GM18907 (cell line): ENCODE data around the gene MAGI2.

ENCODE experiments used
- ATAC-seq: cut with Tn5 transposase; IDR thresholded peaks from one replicate; pipeline ENCODE4 v1.9.1; 2021; ENCODE audit warnings: mild to moderate bottlenecking, moderate library complexity; ENCODE audit not compliant: unreplicated experiment

MAGI2 gene

GRCh38 chr7:78686189-78686588 is 767.3 kb downstream of the MAGI2 start:
- no peak for ATAC-seq

DNA sequence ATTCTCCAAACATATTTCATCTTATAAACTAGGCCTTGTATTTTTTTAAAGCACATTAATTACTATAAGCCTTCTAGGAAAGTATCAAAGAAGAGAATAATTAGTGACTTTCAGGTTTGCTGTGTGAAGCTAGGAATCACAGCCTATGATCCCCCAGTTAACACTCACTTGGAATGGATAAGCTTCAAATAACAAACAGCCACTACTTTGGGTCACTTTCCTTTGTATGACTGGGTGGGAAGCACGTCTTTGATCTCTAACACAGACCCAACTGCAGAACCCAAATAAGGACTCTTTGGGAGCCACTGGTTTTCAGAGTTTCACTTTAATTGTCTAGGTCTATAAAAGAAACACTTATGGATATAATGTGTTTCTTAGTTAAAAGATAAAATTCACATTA is 769.3 kb downstream of the MAGI2 start:
- ATAC-seq = no peak

- no peak for ATAC-seq
Observed at GRCh38 chr7:78683566-78683965, 769.9 kb downstream of the MAGI2 start.

DNA sequence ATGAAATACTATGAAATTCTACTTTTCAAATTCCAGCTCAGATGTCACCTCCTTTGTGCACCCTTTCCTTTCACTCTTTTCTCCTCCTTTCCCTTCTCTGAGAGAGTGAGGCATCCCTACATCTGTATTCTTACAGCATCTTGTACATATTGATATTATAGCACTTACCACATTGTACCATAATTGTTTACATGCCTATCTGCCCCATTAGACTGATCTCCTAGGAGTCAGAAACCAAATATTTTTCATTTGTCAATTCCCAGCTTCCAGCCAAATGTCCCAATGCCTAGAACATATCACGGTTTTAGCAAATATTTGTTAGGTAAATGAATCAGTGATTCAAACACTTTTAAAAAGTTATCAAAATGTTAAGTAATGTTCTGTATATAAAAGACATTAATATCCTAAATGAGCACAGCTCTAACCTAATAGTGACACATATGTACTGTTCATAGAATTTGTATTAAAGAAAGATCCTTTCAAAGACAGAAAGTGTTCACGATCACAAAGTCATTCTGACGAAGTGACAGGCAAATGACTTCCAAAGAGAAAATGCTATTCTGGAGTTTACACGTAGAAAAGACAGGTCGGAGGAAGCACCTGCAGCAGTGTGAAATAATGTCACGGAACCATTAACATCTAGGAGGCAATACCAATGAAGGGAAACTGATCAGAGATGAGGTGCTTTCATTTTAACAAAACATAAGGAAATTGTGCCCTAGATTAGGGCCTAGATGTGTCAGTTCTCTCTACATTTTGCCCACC is 774.2 kb downstream of the MAGI2 start:
- ATAC-seq = no peak

GRCh38 chr7:78677391-78677790 is 776.1 kb downstream of the MAGI2 start:
- no peak for ATAC-seq

- ATAC-seq = no peak
Observed at GRCh38 chr7:78675511-78675910, 778.0 kb downstream of the MAGI2 start.

DNA sequence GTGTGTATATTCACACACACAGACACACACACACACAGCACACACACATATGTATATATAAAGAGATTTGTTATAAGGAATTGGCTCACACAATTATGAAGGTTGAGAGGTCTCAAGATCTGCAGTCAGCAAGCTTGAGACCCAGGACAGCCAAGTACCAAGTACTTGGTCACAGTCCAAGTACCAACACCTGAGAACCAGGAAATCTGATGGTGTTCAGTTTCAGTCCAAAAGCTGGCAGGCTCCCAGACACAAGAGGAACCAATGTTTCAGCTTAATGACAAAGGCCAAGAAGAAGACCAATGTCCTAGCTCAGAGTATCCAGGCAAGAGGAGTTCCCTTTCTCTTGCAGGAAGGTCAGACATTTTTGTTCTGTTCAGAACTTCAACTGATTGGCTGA is 780.2 kb downstream of the MAGI2 start:
- ATAC-seq = no peak

- no peak for ATAC-seq
Observed at GRCh38 chr7:78662939-78663338, 790.5 kb downstream of the MAGI2 start.

DNA sequence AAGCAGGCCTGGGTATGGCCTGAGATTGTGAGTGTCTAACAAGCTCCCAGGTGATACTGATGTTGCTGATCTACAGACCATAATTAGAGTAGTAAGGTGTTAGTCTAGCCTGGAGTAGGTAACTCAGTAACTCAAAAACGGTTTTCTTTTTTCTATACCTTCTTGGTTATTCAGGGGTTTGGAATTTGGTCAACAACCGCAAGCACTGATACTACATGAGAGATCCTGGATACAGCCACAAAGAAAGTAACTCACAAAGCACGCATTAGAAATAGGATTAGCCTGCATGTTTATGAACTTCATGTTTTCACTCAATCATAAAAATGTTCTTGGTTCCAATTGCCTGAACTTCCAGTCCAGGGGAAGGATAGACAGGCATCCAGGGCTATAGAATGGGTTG is 803.5 kb downstream of the MAGI2 start:
- no peak for ATAC-seq

DNA sequence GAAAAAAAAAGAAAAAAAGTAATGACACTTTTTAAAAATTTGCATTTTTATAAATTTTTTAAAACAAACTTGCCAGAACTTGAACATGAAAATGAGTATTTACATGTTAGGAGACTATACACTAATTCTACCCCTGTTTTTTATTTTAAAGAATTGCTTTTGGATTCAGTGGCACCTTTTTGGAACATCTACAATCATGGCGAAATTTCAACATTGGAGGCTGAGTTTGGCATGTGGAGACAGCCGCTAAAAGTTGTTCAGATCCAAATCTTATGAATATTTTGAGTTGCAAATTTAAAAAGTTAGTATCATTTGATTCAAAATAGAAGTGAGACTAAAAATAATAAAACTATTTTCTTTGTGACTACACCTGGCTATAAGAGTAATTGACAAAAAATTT is 804.2 kb downstream of the MAGI2 start:
- ATAC-seq = no peak

- ATAC-seq = no peak
Observed at GRCh38 chr7:78642751-78643150, 810.7 kb downstream of the MAGI2 start.

- ATAC-seq = no peak
Observed at GRCh38 chr7:78638364-78638763, 815.1 kb downstream of the MAGI2 start.

GRCh38 chr7:78636727-78637126 is 816.7 kb downstream of the MAGI2 start:
- ATAC-seq = no peak

DNA sequence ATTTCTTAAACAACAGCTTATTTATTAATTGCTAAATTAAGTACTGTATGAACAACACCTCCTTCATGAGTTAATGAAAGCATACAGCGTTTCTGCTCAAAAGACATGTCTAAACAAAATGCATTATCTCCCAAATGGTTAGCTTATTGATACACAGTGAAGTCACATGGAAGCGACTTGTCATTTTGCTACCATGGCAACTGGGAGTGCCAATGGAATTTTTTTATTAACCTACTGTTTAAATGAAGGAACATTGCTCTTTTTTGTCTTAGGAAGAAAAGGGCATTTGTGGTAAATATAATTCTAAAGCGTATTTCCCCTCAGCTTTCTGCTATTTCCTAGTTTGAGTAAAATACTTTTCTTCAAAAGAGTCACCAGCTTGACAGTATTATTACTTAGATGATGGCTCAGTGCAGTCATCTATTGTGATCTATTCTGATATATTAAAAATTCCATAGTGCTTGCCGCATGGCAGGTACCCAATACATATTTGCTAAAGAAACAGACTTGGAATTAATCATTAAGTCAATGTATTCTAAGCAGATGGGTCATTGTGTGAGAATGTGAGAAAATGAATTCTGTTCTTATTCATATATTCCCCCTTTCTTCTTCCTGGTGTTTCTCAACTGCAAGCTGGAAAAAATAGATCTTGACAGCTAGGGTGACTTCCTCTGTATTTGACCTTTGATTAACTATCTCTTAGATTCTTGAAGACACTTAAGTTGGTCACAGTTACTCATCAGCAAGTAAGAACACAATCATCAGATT is 818.3 kb downstream of the MAGI2 start:
- ATAC-seq = no peak

DNA sequence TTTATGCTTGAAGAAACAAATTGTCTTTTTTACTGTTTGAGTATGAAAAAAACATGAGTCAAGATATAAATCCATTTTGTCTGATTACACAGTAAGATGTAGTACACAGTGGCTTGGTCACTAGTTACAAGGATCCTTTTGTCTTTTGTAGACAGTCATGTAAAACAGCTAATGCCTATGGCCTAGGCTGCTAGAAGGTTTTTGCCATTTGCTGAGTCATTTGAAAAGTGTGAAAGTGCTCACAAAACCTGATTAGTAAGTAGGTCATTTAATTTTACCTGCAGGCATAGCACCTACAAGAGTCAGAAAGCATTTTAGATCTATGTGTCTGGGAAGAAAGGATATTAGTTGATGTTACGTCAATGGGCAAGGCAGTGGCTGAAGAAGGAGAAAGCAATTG is 819.4 kb downstream of the MAGI2 start:
- ATAC-seq = no peak

DNA sequence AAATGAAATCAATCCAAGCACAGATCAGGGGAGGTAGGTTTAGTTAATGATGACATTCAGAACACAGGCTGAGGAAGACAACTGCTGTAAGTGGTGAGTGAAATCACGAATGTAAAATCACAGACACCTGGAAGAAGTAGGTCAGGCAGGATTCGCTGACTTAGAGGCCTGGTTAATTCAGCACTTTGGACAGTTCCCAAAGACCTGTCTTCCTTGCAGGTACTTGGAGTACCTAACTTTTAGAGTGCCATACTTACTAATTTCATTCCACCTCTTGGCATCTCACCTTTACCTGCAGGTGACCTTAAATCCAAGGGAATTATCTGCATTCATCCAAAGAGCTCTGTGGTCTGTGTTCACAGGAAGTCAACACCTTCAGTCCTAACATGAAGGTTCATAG is 832.5 kb downstream of the MAGI2 start:
- ATAC-seq = no peak

GRCh38 chr7:78616539-78616938 is 836.9 kb downstream of the MAGI2 start:
- no peak for ATAC-seq

- no peak for ATAC-seq
Observed at GRCh38 chr7:78609281-78609680, 844.2 kb downstream of the MAGI2 start.

DNA sequence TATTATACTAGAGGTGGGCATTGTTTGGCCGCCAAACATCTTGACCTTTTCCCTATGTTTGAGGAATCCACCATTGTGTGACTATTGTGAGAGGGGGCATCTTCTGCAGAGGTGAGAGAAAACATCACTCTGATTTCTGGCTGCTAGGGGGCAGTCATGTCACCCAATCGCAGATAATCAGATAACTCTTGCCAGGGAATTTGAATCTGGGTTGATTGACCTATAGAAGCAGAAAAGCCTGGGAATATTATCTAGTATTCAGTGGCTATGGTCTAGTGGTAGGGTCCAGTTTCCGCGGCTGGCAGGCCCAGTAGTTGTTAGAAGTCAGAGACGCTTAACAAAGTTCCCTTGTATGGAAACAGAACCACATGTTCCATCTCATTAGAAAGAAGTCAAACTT is 846.4 kb downstream of the MAGI2 start:
- ATAC-seq = no peak

- no peak for ATAC-seq
Observed at GRCh38 chr7:78605119-78605518, 848.3 kb downstream of the MAGI2 start.

DNA sequence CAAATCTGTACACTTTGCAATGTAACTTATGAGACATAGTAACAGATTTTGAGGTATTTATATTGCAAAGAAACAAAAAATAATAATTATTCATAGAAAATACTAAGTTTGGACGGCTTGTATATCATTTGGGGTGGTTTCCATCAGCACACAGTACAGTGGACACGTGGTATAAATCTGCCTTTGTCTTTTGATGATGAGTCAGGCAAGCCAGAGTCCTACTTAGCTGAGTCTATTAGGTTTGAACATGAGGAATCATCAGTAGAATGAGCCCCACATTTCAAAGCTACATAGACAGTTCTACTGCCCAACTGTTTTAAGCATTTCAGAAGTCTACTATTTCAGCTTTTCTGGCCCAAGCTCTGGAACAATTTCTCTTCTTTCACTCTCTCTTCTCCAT is 851.7 kb downstream of the MAGI2 start:
- no peak for ATAC-seq

GRCh38 chr7:78594156-78594555 is 859.3 kb downstream of the MAGI2 start:
- ATAC-seq = no peak
